CD4-positive, alpha-beta T cell (primary cell): Measurements from ENCODE around the gene IGFBP7. TPM values are rescaled to one million over a fixed set of nuclear protein-coding genes. Genes with fewer than 3 reads are reported as not detected.

Experiments used
- ATAC-seq: fragments of 200-7000 bp; cut with Tn5 transposase; one replicate; pipeline ENCODE4 v1.10.0; 2022; ENCODE audit warnings: mild to moderate bottlenecking; ENCODE audit not compliant: poor library complexity
- CTCF ChIA-PET: fragments of 350-600 bp; sonication (Branson Sonifier 250); formaldehyde crosslinking; loops from one replicate; lab custom pipeline; 2021; ENCODE audit warnings: antibody characterized with exemption, inconsistent platforms; lab: Charles Lee
- POLR2A ChIA-PET: fragments of 350-600 bp; sonication (Branson Sonifier 250); formaldehyde crosslinking; loops from one replicate; lab custom pipeline; 2021; ENCODE audit warnings: antibody characterized with exemption, inconsistent platforms; lab: Charles Lee
- DNase-seq, 14 experiments: peaks; one replicate each; pipeline ENCODE4 v3.0.0-alpha.2; 2013 to 2020; ENCODE audit warnings: mixed read lengths in 2 of 14
- H3K27ac ChIP-seq, 2 donors: one replicate each; pipeline versions ENCODE4 v1.5.1 to v1.7.0; 2013; ENCODE audit warnings: low read length in 2 of 2, low read depth in 1 of 2, mild to moderate bottlenecking in 1 of 2
- H3K27me3 ChIP-seq, 2 experiments: 1 replicate in 1 of 2; 2 replicates in 1 of 2; pipeline versions ENCODE4 v1.6.1 to v1.7.0; 2013; ENCODE audit warnings: low read length in 2 of 2, control low read depth in 1 of 2, mild to moderate bottlenecking in 1 of 2, moderate library complexity in 1 of 2; ENCODE audit not compliant: insufficient read depth in 2 of 2, control insufficient read depth in 1 of 2
- H3K36me3 ChIP-seq: one replicate; pipeline ENCODE4 v1.6.1; 2013; ENCODE audit warnings: low read length, control low read depth; ENCODE audit not compliant: insufficient read depth
- H3K4me1 ChIP-seq: one replicate; pipeline ENCODE4 v1.6.1; 2013; ENCODE audit warnings: low read length, control low read depth; ENCODE audit not compliant: insufficient read depth
- H3K4me3 ChIP-seq: one replicate; pipeline ENCODE4 v1.5.1; 2013; ENCODE audit warnings: mild to moderate bottlenecking, low read length, moderate library complexity
- H3K9me3 ChIP-seq, 2 experiments: 1 replicate in 1 of 2; 2 replicates in 1 of 2; pipeline versions ENCODE4 v1.6.1 to v1.7.0; 2013; ENCODE audit warnings: low read length in 2 of 2, mild to moderate bottlenecking in 2 of 2, control low read depth in 1 of 2, moderate library complexity in 1 of 2; ENCODE audit not compliant: control insufficient read depth in 1 of 2, insufficient read depth in 1 of 2
- H3K27ac Mint-ChIP-seq: one replicate; pipeline ENCODE4 v1.8.0; 2020; ENCODE audit warnings: mixed read lengths
- H3K27me3 Mint-ChIP-seq: one replicate; pipeline ENCODE4 v1.8.0; 2021; ENCODE audit warnings: mixed read lengths
- H3K36me3 Mint-ChIP-seq: one replicate; pipeline ENCODE4 v1.8.0; 2021; ENCODE audit warnings: low read depth, mixed read lengths
- H3K4me1 Mint-ChIP-seq: one replicate; pipeline ENCODE4 v1.8.0; 2021; ENCODE audit warnings: low read depth, mixed read lengths
- H3K4me3 Mint-ChIP-seq: one replicate; pipeline ENCODE4 v1.8.0; 2020; ENCODE audit warnings: mild to moderate bottlenecking, mixed read lengths
- H3K9me3 Mint-ChIP-seq: one replicate; pipeline ENCODE4 v1.8.0; 2020; ENCODE audit warnings: mixed read lengths
- intact Hi-C, 2 experiments: fragments of 100-400 bp; cut with DNase I in 1 of 2; cut with micrococcal nuclease in 1 of 2; formaldehyde crosslinking; loops; one replicate each; pipeline versions ENCODE4 v1.15.1 to v1.9.0; 2023 to 2025; cut with DNase I, micrococcal nuclease
- total RNA-seq, 174 experiments: library from RNA in 2 of 174; stranded (reverse) in 2 of 174; gene quantifications; one replicate each; pipeline ENCODE4 v1.2.3 and lab custom pipeline; 2021 to 2026
- TF ChIP-seq, protein P1 (sequence below): fragments of 200-600 bp; IDR thresholded peaks from one replicate; pipeline ENCODE4 v1.8.0; 2022; ENCODE audit warnings: antibody characterized with exemption, mild to moderate bottlenecking

The IGFBP7 gene
- total RNA-seq, 2 experiments from 2014 or later: 0.45 TPM; not detected in 1

DNA sequence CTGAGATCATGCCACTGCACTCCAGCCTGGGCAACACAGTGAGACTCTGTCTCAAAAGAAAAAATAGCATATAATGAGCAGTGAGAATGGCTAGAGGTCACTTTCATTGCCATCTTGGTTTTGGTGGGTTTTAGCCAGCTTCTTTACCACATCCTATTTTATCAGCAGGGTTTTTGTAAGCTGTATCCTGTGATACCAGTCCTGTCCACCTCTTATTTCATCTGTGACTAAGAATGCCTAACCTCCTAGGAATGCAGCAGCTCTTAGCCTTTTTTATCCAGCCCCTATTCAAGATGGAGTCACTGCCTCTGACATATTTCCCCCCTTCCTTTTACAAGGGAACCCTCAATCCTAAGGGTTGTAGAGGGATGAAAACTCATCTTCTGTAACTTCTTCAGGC is 26.1 kb upstream of the IGFBP7 start:
- Mint-ChIP-seq H3K27ac (no peak overlapping the region), H3K4me3 (no peak overlapping the region), H3K9me3 (no peaks in the 10 kb centered on the region), H3K4me1 (no peaks in the 10 kb centered on the region), H3K36me3 (no peaks in the 10 kb centered on the region), H3K27me3 (peaks cover 18% of the 10 kb centered on the region)
- H3K9me3 ChIP-seq: no peaks in the 10 kb centered on the region
- CTCF ChIA-PET: no interaction called here
- H3K4me1 ChIP-seq: no peaks in the 10 kb centered on the region
- no peaks in the 10 kb centered on the region for H3K36me3 ChIP-seq
- TF ChIP-seq, protein P1, sequence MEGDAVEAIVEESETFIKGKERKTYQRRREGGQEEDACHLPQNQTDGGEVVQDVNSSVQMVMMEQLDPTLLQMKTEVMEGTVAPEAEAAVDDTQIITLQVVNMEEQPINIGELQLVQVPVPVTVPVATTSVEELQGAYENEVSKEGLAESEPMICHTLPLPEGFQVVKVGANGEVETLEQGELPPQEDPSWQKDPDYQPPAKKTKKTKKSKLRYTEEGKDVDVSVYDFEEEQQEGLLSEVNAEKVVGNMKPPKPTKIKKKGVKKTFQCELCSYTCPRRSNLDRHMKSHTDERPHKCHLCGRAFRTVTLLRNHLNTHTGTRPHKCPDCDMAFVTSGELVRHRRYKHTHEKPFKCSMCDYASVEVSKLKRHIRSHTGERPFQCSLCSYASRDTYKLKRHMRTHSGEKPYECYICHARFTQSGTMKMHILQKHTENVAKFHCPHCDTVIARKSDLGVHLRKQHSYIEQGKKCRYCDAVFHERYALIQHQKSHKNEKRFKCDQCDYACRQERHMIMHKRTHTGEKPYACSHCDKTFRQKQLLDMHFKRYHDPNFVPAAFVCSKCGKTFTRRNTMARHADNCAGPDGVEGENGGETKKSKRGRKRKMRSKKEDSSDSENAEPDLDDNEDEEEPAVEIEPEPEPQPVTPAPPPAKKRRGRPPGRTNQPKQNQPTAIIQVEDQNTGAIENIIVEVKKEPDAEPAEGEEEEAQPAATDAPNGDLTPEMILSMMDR: no peak
- DNase-seq: no peak
- H3K27ac ChIP-seq: no peak overlapping the region
- no peak overlapping the region for H3K4me3 ChIP-seq
- POLR2A ChIA-PET: no interaction called here
- no peak for ATAC-seq
- H3K27me3 ChIP-seq: peaks cover 0 to 8% of the 10 kb centered on the region in 2 experiments
- intact Hi-C loops: no loop called here

DNA sequence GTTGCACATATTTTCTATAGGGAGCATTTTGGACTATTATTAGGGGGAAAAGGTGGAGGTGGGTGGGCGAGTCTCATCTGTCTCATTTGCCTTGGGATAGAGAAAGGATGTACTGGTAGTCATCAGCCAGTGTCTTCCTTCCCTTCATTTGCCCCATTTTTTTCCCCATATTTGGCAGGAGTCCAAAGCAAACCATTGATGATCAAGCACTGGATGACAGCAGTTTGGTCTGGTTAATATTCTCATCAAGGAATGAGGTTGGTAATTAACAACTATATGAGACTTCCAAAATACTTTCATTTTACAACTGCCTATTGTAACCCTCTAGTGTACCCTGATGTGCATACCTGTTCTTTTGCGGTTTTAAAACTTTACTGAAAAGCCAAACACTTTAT is 22.6 kb upstream of the IGFBP7 start:
- H3K9me3 Mint-ChIP-seq: peaks cover 4% of the 10 kb centered on the region
- H3K36me3 Mint-ChIP-seq: no peaks in the 10 kb centered on the region
- ChIA-PET CTCF (no interaction called here), POLR2A (no interaction called here)
- intact Hi-C loops: no loop called here
- H3K4me3 Mint-ChIP-seq: no peak overlapping the region
- no peak for DNase-seq
- Histone ChIP-seq H3K4me1 (no peaks in the 10 kb centered on the region), H3K9me3 (peaks cover 0 to 3% of the 10 kb centered on the region in 2 experiments), H3K27ac (no peak overlapping the region), H3K36me3 (no peaks in the 10 kb centered on the region), H3K4me3 (no peak overlapping the region), H3K27me3 (peaks cover 0 to 12% of the 10 kb centered on the region in 2 experiments)
- TF ChIP-seq, protein P1: no peak
- peaks cover 18% of the 10 kb centered on the region for H3K27me3 Mint-ChIP-seq
- no peak for ATAC-seq
- no peak overlapping the region for H3K27ac Mint-ChIP-seq
- no peaks in the 10 kb centered on the region for H3K4me1 Mint-ChIP-seq

DNA sequence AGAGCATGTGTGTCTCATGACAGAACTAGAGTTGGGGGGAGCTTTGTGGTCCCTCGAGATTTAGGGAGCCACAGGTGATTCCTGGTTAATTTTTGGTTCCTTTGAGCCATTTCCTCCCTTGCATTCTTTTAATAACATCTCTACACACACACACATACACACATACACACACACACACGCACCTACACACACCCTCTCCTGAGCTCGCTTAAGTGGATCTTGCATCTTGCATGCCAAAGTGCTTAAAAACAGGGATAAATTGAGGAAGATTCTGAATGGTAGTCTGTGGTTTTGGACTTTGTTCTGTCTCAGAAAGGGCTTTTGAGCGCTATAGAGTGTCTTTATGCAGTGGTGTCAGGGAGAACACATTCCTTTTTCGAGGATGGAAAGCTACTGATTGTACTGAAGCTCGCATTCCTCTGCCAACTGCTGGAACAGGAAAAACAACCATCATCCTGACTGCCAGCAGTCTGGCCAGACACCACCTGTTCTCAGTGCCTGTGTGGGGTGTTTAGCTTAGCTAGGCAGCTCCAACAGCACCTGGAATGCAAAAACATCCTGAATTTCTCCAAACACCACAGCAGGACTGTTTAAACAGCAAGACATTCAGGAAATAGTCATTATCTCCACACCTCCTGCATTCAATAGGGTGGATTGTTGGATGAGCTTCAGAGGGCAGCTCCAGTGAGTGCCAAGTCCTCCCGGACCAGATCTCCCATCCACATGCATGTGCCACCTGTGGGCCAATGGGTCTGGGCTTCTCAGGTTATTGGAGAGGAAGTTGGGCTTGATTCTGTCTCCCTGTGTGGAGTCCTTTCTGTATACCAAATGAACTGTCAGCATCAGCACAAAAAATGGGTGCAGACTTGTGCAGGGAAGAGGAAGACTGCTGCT is 21.9 kb upstream of the IGFBP7 start:
- DNase-seq: no peak
- TF ChIP-seq, protein P1: no peak
- Histone ChIP-seq H3K27me3 (peaks cover 0 to 13% of the 10 kb centered on the region in 2 experiments), H3K4me3 (no peak overlapping the region), H3K9me3 (peaks cover 0 to 8% of the 10 kb centered on the region in 2 experiments), H3K4me1 (no peaks in the 10 kb centered on the region), H3K27ac (no peak overlapping the region), H3K36me3 (no peaks in the 10 kb centered on the region)
- POLR2A ChIA-PET: no interaction called here
- H3K36me3 Mint-ChIP-seq: no peaks in the 10 kb centered on the region
- no peak overlapping the region for H3K4me3 Mint-ChIP-seq
- H3K27me3 Mint-ChIP-seq: peaks cover 17% of the 10 kb centered on the region
- intact Hi-C loops: no loop called here
- peaks cover 6% of the 10 kb centered on the region for H3K9me3 Mint-ChIP-seq
- CTCF ChIA-PET: no interaction called here
- H3K27ac Mint-ChIP-seq: no peak overlapping the region
- H3K4me1 Mint-ChIP-seq: no peaks in the 10 kb centered on the region
- no peak for ATAC-seq
